IMR-90 (cell line): ENCODE results near the gene SELENOM. TPM values are rescaled to one million over a fixed set of nuclear protein-coding genes. Genes with fewer than 3 reads are reported as not detected.
A peak's percentile ranks its signal among the peaks of the same experiment; 100 is the strongest.
"Not testable (repeated sequence)": the region's sequence is repeated elsewhere in the genome, so short reads cannot be mapped to it uniquely, and the experiment has no call there.

Experiments
- ATAC-seq: fragments of 200-7000 bp; cut with Tn5 transposase; 2 replicates; pipeline ENCODE4 v1.9.1; 2020; ENCODE audit warnings: low read depth, mild to moderate bottlenecking, moderate library complexity
- BruUV-seq: library from RNA; stranded (reverse); fragments of 400-500 nt; replicated peaks from 2 replicates; lab custom pipeline; 2021; lab: Mats Ljungman, UMichigan
- CTCF ChIA-PET: fragments of 300-600 bp; formaldehyde crosslinking; extraction: SDS; loops from one replicate; lab custom pipeline; 2021; ENCODE audit warnings: antibody characterized with exemption; lab: Yijun Ruan, JAX
- POLR2A ChIA-PET: fragments of 300-600 bp; sonication (Branson Sonifier 250); formaldehyde crosslinking; loops from one replicate; lab custom pipeline; 2022; ENCODE audit warnings: antibody characterized with exemption; ENCODE audit not compliant: unreplicated experiment; lab: Charles Lee
- DNase-seq: peaks from one replicate; pipeline ENCODE4 v3.0.0; 2013
- H2AFZ ChIP-seq: replicated peaks from 2 replicates; pipeline ENCODE3; 2013; ENCODE audit warnings: low read length, mild to moderate bottlenecking; ENCODE audit not compliant: poor library complexity
- H2AK5ac ChIP-seq: 2 replicates; pipeline ENCODE4 v1.6.1; 2013; ENCODE audit warnings: low read depth, low read length, inconsistent platforms
- H2AK9ac ChIP-seq: replicated peaks from 2 replicates; pipeline ENCODE3; 2013; ENCODE audit warnings: mild to moderate bottlenecking, low read depth, low read length, moderate library complexity; ENCODE audit not compliant: poor library complexity
- H2BK120ac ChIP-seq: 2 replicates; pipeline ENCODE4 v1.6.1; 2013; ENCODE audit warnings: low read depth, low read length, inconsistent platforms
- H2BK15ac ChIP-seq: 3 replicates; pipeline ENCODE4 v1.6.1; 2013; ENCODE audit warnings: low read depth, low read length, inconsistent platforms
- H2BK20ac ChIP-seq: 2 replicates; pipeline ENCODE4 v1.6.1; 2013; ENCODE audit warnings: low read depth, mild to moderate bottlenecking, inconsistent platforms, low read length, moderate library complexity
- H2BK5ac ChIP-seq: 2 replicates; pipeline ENCODE4 v1.6.1; 2013; ENCODE audit warnings: mild to moderate bottlenecking, low read depth, low read length, inconsistent platforms; ENCODE audit not compliant: poor library complexity, severe bottlenecking
- H3K14ac ChIP-seq: replicated peaks from 2 replicates; pipeline ENCODE4 v1.6.1; 2013; ENCODE audit warnings: low read depth, low read length, inconsistent platforms
- H3K18ac ChIP-seq: 2 replicates; pipeline ENCODE4 v1.6.1; 2013; ENCODE audit warnings: low read depth, low read length, control low read depth
- H3K23ac ChIP-seq: 2 replicates; pipeline ENCODE4 v1.6.1; 2013; ENCODE audit warnings: low read depth, low read length, inconsistent platforms
- H3K27ac ChIP-seq: 2 replicates; pipeline ENCODE4 v1.5.1; 2013; ENCODE audit warnings: mild to moderate bottlenecking, control low read depth, low read length; ENCODE audit not compliant: insufficient read depth
- H3K27me3 ChIP-seq: 2 replicates; pipeline ENCODE4 v1.6.1; 2013; ENCODE audit warnings: low read length; ENCODE audit not compliant: control insufficient read depth, insufficient read depth
- H3K36me3 ChIP-seq: 2 replicates; pipeline ENCODE4 v1.6.1; 2013; ENCODE audit warnings: low read length, mixed read lengths; ENCODE audit not compliant: control insufficient read depth, insufficient read depth
- H3K4ac ChIP-seq: 2 replicates; pipeline ENCODE4 v1.6.1; 2013; ENCODE audit warnings: low read depth, low read length, inconsistent platforms
- H3K4me1 ChIP-seq: 2 replicates; pipeline ENCODE4 v1.6.1; 2013; ENCODE audit warnings: low read length, mixed read lengths; ENCODE audit not compliant: control insufficient read depth, insufficient read depth
- H3K4me2 ChIP-seq: 2 replicates; pipeline ENCODE4 v1.6.1; 2013; ENCODE audit warnings: low read depth, mild to moderate bottlenecking, control low read depth, low read length, moderate library complexity
- H3K4me3 ChIP-seq: 2 replicates; pipeline ENCODE4 v1.5.1; 2013; ENCODE audit warnings: low read depth, mild to moderate bottlenecking, control low read depth, low read length, moderate library complexity; ENCODE audit not compliant: insufficient read depth
- H3K56ac ChIP-seq: 2 replicates; pipeline ENCODE4 v1.6.1; 2013; ENCODE audit warnings: low read length, inconsistent platforms; ENCODE audit not compliant: insufficient read depth; ENCODE audit errors: extremely low read depth
- H3K79me1 ChIP-seq, 2 experiments: 2 replicates each; pipeline ENCODE4 v1.6.1; 2013; ENCODE audit warnings: low read length in 2 of 2, inconsistent platforms in 1 of 2, low read depth in 1 of 2
- H3K9ac ChIP-seq: 2 replicates; pipeline ENCODE4 v1.6.1; 2013; ENCODE audit warnings: low read depth, low read length, control low read depth
- H3K9me1 ChIP-seq: 2 replicates; pipeline ENCODE4 v1.6.1; 2013; ENCODE audit warnings: low read length, inconsistent platforms; ENCODE audit not compliant: insufficient read depth
- H3K9me3 ChIP-seq: 2 replicates; pipeline ENCODE4 v1.6.1; 2013; ENCODE audit warnings: low read length; ENCODE audit not compliant: control insufficient read depth, insufficient read depth
- H4K20me1 ChIP-seq: 2 replicates; pipeline ENCODE4 v1.6.1; 2013; ENCODE audit warnings: low read length, inconsistent platforms; ENCODE audit not compliant: insufficient read depth
- H4K5ac ChIP-seq: 2 replicates; pipeline ENCODE4 v1.6.1; 2013; ENCODE audit warnings: mild to moderate bottlenecking, low read depth, low read length, control low read depth
- H4K8ac ChIP-seq, 2 experiments: 2 replicates each; pipeline ENCODE4 v1.6.1; 2013; ENCODE audit warnings: low read depth in 2 of 2, low read length in 2 of 2, control low read depth in 1 of 2, inconsistent platforms in 1 of 2
- H4K91ac ChIP-seq: 2 replicates; pipeline ENCODE4 v1.6.1; 2013; ENCODE audit warnings: low read depth, low read length, inconsistent platforms; ENCODE audit not compliant: insufficient read depth
- CEBPB ChIP-seq: IDR thresholded peaks from 2 replicates; pipeline ENCODE4 v1.6.1; 2012; ENCODE audit warnings: low read depth, low read length, improper control_type of control experiment
- MAFK ChIP-seq: IDR thresholded peaks from 2 replicates; pipeline ENCODE4 v1.6.1; 2012; ENCODE audit warnings: low read depth, low read length, improper control_type of control experiment
- POLR2A ChIP-seq: IDR thresholded peaks from 2 replicates; pipeline ENCODE4 v1.6.1; 2012; ENCODE audit warnings: mild to moderate bottlenecking, low read depth, low read length
- WGBS, 2 experiments: methylation state at CpG; one replicate each; pipeline versions ENCODE4 v1.1.5 to v1.1.7; 2013; ENCODE audit warnings: missing lambda C conversion rate in 2 of 2; ENCODE audit not compliant: insufficient read length in 1 of 2; ENCODE audit errors: extremely low coverage in 2 of 2; 5-methylcytosine and 5-hydroxymethylcytosine counted together
- dilution Hi-C: fragments of 300-500 bp; cut with HindIII; formaldehyde crosslinking; loops from one replicate; pipeline ENCODE4 v1.14.3; 2018; ENCODE audit warnings: low sequenced_read_pairs; ENCODE audit not compliant: unreplicated experiment
- in situ Hi-C: fragments of 300-500 bp; cut with MboI; formaldehyde crosslinking; loops from 3 replicates; pipeline ENCODE4 v1.14.3; 2019; ENCODE audit warnings: low sequenced_read_pairs, inconsistent platforms, mixed read lengths
- intact Hi-C: fragments of 100-400 bp; cut with micrococcal nuclease; formaldehyde crosslinking; loops from 2 replicates; pipeline ENCODE4 v1.10.0; 2022
- polyA plus RNA-seq, 3 experiments: library from polyadenylated mRNA; depleted of rRNA; stranded (reverse); fragments of >200 nt; gene quantifications; 2 replicates each; pipeline ENCODE4 v1.2.3, GENCODE V29; 2012; ENCODE audit warnings: low replicate concordance in 1 of 3
- total RNA-seq: library from RNA; depleted of rRNA; stranded (reverse); fragments of >200 nt; gene quantifications from 2 replicates; pipeline ENCODE4 v1.2.3, GENCODE V29; 2012

The SELENOM gene
- total and polyA plus RNA-seq, 2 of the 4 experiments (the other 2 are of a cell fraction) = 46.2 to 270 TPM

DNA sequence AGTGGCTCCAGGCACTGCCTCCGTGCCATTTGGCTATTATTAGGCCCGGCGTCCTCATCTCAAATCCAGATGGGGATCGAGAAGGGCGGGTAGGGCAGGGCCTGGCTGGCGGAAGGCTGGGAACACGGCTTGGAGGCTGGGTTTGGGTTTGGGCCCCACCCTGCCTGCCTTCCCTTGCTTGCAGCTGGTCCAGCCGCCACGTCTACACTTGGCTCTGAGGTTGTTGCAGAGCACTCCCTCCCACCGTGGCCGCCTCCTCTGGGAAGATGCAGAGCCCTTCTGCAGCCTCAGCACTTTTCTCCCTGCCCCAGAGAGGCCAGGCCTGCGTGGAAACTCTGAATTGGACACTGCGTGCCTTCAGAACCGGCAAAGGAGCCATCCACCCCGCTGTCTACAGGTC is 31.4 kb downstream of the SELENOM start:
- intact Hi-C loops = no loop called here
- H4K20me1 ChIP-seq = no peaks in the 10 kb centered on the region
- peak; percentile 76 for TF ChIP-seq MAFK
- no peak for TF ChIP-seq CEBPB
- TF ChIP-seq POLR2A = no peak
- BruUV-seq = no TSS peak
- dilution Hi-C loops = no loop called here
- H3K9ac ChIP-seq = no peak overlapping the region
- H3K27me3 ChIP-seq = no peaks in the 10 kb centered on the region
- no peak overlapping the region for H2BK20ac ChIP-seq
- H2AK5ac ChIP-seq = no peak overlapping the region
- no peak overlapping the region for H2BK15ac ChIP-seq
- H3K18ac ChIP-seq = no peak overlapping the region; the same call in 1 of the 2 replicates
- no peaks in the 10 kb centered on the region for H3K9me3 ChIP-seq
- no peak overlapping the region; the same call in 1 of the 2 replicates for H3K27ac ChIP-seq
- no peak overlapping the region for H2AK9ac ChIP-seq
- H3K79me1 ChIP-seq = peaks cover 4 to 8% of the 10 kb centered on the region in 2 experiments; a peak in 3 of 4 replicates
- H3K14ac ChIP-seq = peak overlapping the region; percentile 9; the same call in 1 of the 2 replicates
- peak overlapping the region; percentile 26 for H2AFZ ChIP-seq
- CTCF ChIA-PET = interaction anchor here (0.7 kb wide), 1 partner anchor 12 kb away, joined by 3 read pairs; no protein-coding TSS in a partner anchor
- H2BK5ac ChIP-seq = no peak overlapping the region
- ATAC-seq (no peak), DNase-seq (peak; percentile 41)
- H3K23ac ChIP-seq = no peak overlapping the region
- H4K8ac ChIP-seq = peak overlapping the region in 1 of 2 experiments; percentile 68; a peak in 1 of 4 replicates
- peaks cover 4% of the 10 kb centered on the region; the same call in 1 of the 2 replicates for H3K9me1 ChIP-seq
- H3K4ac ChIP-seq = no peak overlapping the region
- no peak overlapping the region for H3K56ac ChIP-seq
- 0 out of 2 replicates have a peak overlapping the region, but pooled peaks have one; percentile 6 for H4K91ac ChIP-seq
- H3K4me3 ChIP-seq = no peak overlapping the region
- H3K36me3 ChIP-seq = no peaks in the 10 kb centered on the region
- no peak overlapping the region for H3K4me2 ChIP-seq
- 16% methylated on average over 3 of the region's 15 CpGs; no CpG with 5 or more reads in 1 of the 2 experiments for WGBS, 2 experiments
- POLR2A ChIA-PET = no interaction called here
- 0 out of 2 replicates have a peak overlapping the region, but pooled peaks have one; percentile 49 for H4K5ac ChIP-seq
- no peak overlapping the region for H2BK120ac ChIP-seq
- H3K4me1 ChIP-seq = peaks cover 2% of the 10 kb centered on the region; the same call in 1 of the 2 replicates
- in situ Hi-C loops = no loop called here

GRCh38 chr22:31073545-31074145 is 33.7 kb downstream of the SELENOM start:
- H4K91ac ChIP-seq, H2BK5ac ChIP-seq, H4K20me1 ChIP-seq, H3K9me3 ChIP-seq, H2AFZ ChIP-seq, H3K4me3 ChIP-seq, dilution Hi-C loops, H3K27ac ChIP-seq, BruUV-seq, POLR2A ChIA-PET, H4K8ac ChIP-seq, H3K9me1 ChIP-seq, H2BK20ac ChIP-seq, H2AK5ac ChIP-seq, in situ Hi-C loops, DNase-seq, H3K79me1 ChIP-seq, H3K4me2 ChIP-seq, H3K4me1 ChIP-seq, H3K56ac ChIP-seq, H3K14ac ChIP-seq, intact Hi-C loops, H3K23ac ChIP-seq, H3K9ac ChIP-seq, H3K36me3 ChIP-seq, ATAC-seq, H3K27me3 ChIP-seq, H2AK9ac ChIP-seq, H2BK120ac ChIP-seq, H2BK15ac ChIP-seq, H3K4ac ChIP-seq, H3K18ac ChIP-seq, H4K5ac ChIP-seq: not testable (repeated sequence)
- CTCF ChIA-PET = interaction anchor here (0.7 kb wide), 1 partner anchor 51 kb away, joined by 7 read pairs; no protein-coding TSS in a partner anchor
- WGBS, 2 experiments = no CpG with 5 or more reads among the region's 5 CpGs
